Pancreas (tissue), 10 donors: Measurements from ENCODE around the gene ITIH1. TPM values are rescaled to one million over a fixed set of nuclear protein-coding genes. Genes with fewer than 3 reads are reported as not detected.

ENCODE experiments used
- ATAC-seq, 4 donors: fragments of 200-7000 bp; cut with Tn5 transposase; one replicate each; pipeline versions ENCODE4 v1.8.0 to v1.9.1; 2020; ENCODE audit warnings: mild to moderate bottlenecking in 4 of 4, moderate library complexity in 4 of 4
- DNase-seq, 6 donors: peaks; one replicate each; pipeline ENCODE4 v3.0.0-alpha.2; 2020
- FAIRE-seq: peaks from 2 replicates; lab custom pipeline; 2012; peaks lifted over from hg19 to GRCh38; lab: Jason Lieb, UNC
- H3K27ac ChIP-seq, 4 donors: fragments of 200-600 bp; sonication (generic); 1 replicate in 3 of 4; 2 replicates in 1 of 4; pipeline versions ENCODE4 v1.5.0 to v1.8.0; 2020
- H3K27me3 ChIP-seq, 4 donors: fragments of 200-600 bp; one replicate each; pipeline ENCODE4 v1.8.0; 2021
- H3K36me3 ChIP-seq, 3 donors: fragments of 200-600 bp; sonication (generic) in 1 of 3; one replicate each; pipeline versions ENCODE4 v1.5.0 to v1.8.0; 2020 to 2021
- H3K4me1 ChIP-seq, 3 donors: fragments of 200-600 bp; one replicate each; pipeline ENCODE4 v1.8.0; 2021
- H3K4me3 ChIP-seq, 4 donors: fragments of 200-600 bp; sonication (generic) in 2 of 4; one replicate each; pipeline versions ENCODE4 v1.5.0 to v1.8.0; 2020 to 2021
- H3K9me3 ChIP-seq, 4 donors: fragments of 200-600 bp; one replicate each; pipeline ENCODE4 v1.8.0; 2021
- CTCF ChIP-seq, 4 donors: fragments of 200-600 bp; sonication (generic) in 3 of 4; IDR thresholded peaks; one replicate each; pipeline versions ENCODE4 v1.5.0 to v1.8.0; 2021; ENCODE audit warnings: antibody characterized with exemption in 4 of 4
- WGBS, 2 donors: extraction: QIAGEN DNeasy Blood & Tissue Kit; methylation state at CpG; one replicate each; pipeline ENCODE4 v1.1.7; 2013; 5-methylcytosine and 5-hydroxymethylcytosine counted together
- intact Hi-C, 3 donors: fragments of 100-400 bp; cut with DNase I; formaldehyde crosslinking; loops; one replicate each; pipeline versions ENCODE4 v1.11.1 to v1.14.2; 2022
- polyA plus RNA-seq, 2 donors: library from polyadenylated mRNA; stranded (reverse); fragments of 200-250 nt; gene quantifications; one replicate each; pipeline ENCODE4 v1.2.3, GENCODE V29; 2013
- total RNA-seq, 6 donors: library from RNA; stranded (reverse); fragmentation: NEBNext Ultra II Directional in 4 of 6; extraction: Animal tissue kit (Norgen Biotek cat#: 25700) in 4 of 6; gene quantifications; one replicate each; pipeline versions ENCODE4 v1.2.1 to v1.2.4, GENCODE V29; 2021 to 2023
- donor health status: healthy with polysubstance abuse.
- donor health status: DM: no; HTN: no; CAD: no; lungs with moderate emphysema.
- donor health status: DM: no; HTN: no; CAD: no.
- donor health status: control.
- donor health status: control.
- donor health status: Bipolar disorder and iron deficiency.
- donor health status: DM: yes; HTN: yes; CAD: no.
- donor health status: DM: no; HTN: no; CAD: no.
- donor health status: DM: no; HTN: no; CAD: no.
- donor health status: DM: yes; HTN: yes; CAD: no.

The ITIH1 gene
- total and polyA plus RNA-seq, 8 donors, result 0.32 to 1.9 (median 0.51) TPM; not detected in 1

GRCh38 chr3:52770496-52771333 is 6.7 kb upstream of the ITIH1 start, which contains the start of gene NEK4:
Gene NEK4 (minus strand): TSS chr3:52770940. CDS start chr3:52770746, 194 bp downstream.
- DNase-seq (peak; percentile 92 to 99 (median 93)), FAIRE-seq (no peak), ATAC-seq (peak; percentile 97 to 99 (median 99))
- Histone ChIP-seq H3K27me3 (no peaks in the 10 kb centered on the region), H3K4me1 (peaks cover 7 to 11% (median 8%) of the 10 kb centered on the region in 3 donors), H3K27ac (peak within 1 kb of the TSS; percentile 54 to 81 (median 72)), H3K9me3 (no peaks in the 10 kb centered on the region), H3K36me3 (no peaks in the 10 kb centered on the region), H3K4me3 (peak within 1 kb of the TSS; percentile 34 to 93 (median 74))
- intact Hi-C loops, result no loop called here
- 0 to 1% methylated on average over 67 of the region's 67 CpGs for WGBS, 2 donors
- TF ChIP-seq CTCF (IDR thresholded peaks at IDR 0.05), result no peak

GRCh38 chr3:52771334-52771681 is 6.1 kb upstream of the ITIH1 start:
- H3K4me1 ChIP-seq, result peaks cover 7 to 11% (median 8%) of the 10 kb centered on the region in 3 donors
- TF ChIP-seq CTCF (IDR thresholded peaks at IDR 0.05), result no peak
- no peaks in the 10 kb centered on the region for H3K36me3 ChIP-seq
- no peaks in the 10 kb centered on the region for H3K27me3 ChIP-seq
- no peaks in the 10 kb centered on the region for H3K9me3 ChIP-seq
- 48 to 53% methylated on average over 5 of the region's 5 CpGs for WGBS, 2 donors
- H3K4me3 ChIP-seq, result peak overlapping the region; percentile 34 to 93 (median 74)
- DNase-seq, result no peak
- intact Hi-C loops, result no loop called here
- peak; percentile 10 to 18 (median 17) for ATAC-seq
- FAIRE-seq, result no peak
- H3K27ac ChIP-seq, result peak overlapping the region; percentile 54 to 81 (median 72)

- DNase-seq (peak in 2 of 6 donors; percentile 5 to 11), ATAC-seq (no peak), FAIRE-seq (no peak)
- Histone ChIP-seq H3K4me3 (peak overlapping the region in 1 of 4 donors; percentile 93), H3K27me3 (no peaks in the 10 kb centered on the region), H3K36me3 (no peaks in the 10 kb centered on the region), H3K4me1 (peaks cover 7 to 11% (median 8%) of the 10 kb centered on the region in 3 donors), H3K27ac (peak overlapping the region in 2 of 4 donors; percentile 68 to 81), H3K9me3 (no peaks in the 10 kb centered on the region)
- WGBS, 2 donors, result 83 to 87% methylated on average over 10 of the region's 10 CpGs
- no peak for TF ChIP-seq CTCF (IDR thresholded peaks at IDR 0.05)
- intact Hi-C loops, result no loop called here
These were observed 5.7 kb upstream of the ITIH1 start for GRCh38 chr3:52771702-52772101.

- Histone ChIP-seq H3K9me3 (no peaks in the 10 kb centered on the region), H3K27ac (no peak overlapping the region), H3K4me1 (peaks cover 7 to 11% (median 8%) of the 10 kb centered on the region in 3 donors), H3K27me3 (no peaks in the 10 kb centered on the region), H3K4me3 (no peak overlapping the region), H3K36me3 (no peaks in the 10 kb centered on the region)
- DNase-seq, result peak in 2 of 6 donors; percentile 11 to 21
- WGBS, 2 donors, result 91 to 95% methylated on average over 13 of the region's 13 CpGs
- intact Hi-C loops, result no loop called here
- FAIRE-seq, result no peak
- no peak for TF ChIP-seq CTCF (IDR thresholded peaks at IDR 0.05)
- no peak for ATAC-seq
These were observed 3.9 kb upstream of the ITIH1 start for GRCh38 chr3:52773361-52774065.
